Osteoblast (primary cell): ENCODE measurements around the gene KLHL29. TPM values are rescaled to one million over a fixed set of nuclear protein-coding genes. Genes with fewer than 3 reads are reported as not detected.

Experiments
- DNase-seq: peaks from one replicate; pipeline ENCODE4 v3.0.0; 2011; ENCODE audit warnings: low spot score, mixed read lengths; ENCODE audit not compliant: insufficient read length; ENCODE audit errors: missing footprints
- H2AFZ ChIP-seq: 2 replicates; pipeline ENCODE4 v1.6.0; 2011; ENCODE audit warnings: mild to moderate bottlenecking, low read length
- H3K27ac ChIP-seq: 2 replicates; pipeline ENCODE4 v1.5.1; 2011; ENCODE audit warnings: mild to moderate bottlenecking, low read depth, low read length, moderate library complexity
- H3K27me3 ChIP-seq: 2 replicates; pipeline ENCODE4 v1.6.0; 2012; ENCODE audit warnings: mild to moderate bottlenecking, control low read depth, inconsistent platforms, low read length, moderate library complexity; ENCODE audit not compliant: insufficient read depth
- H3K36me3 ChIP-seq: 2 replicates; pipeline ENCODE4 v1.5.1; 2011; ENCODE audit warnings: mild to moderate bottlenecking, low read length, control low read depth, moderate library complexity; ENCODE audit not compliant: insufficient read depth
- H3K4me1 ChIP-seq: 2 replicates; pipeline ENCODE4 v1.5.1; 2011; ENCODE audit warnings: mild to moderate bottlenecking, low read length, control low read depth, moderate library complexity; ENCODE audit not compliant: insufficient read depth
- H3K4me2 ChIP-seq: 2 replicates; pipeline ENCODE4 v1.6.0; 2011; ENCODE audit warnings: mild to moderate bottlenecking, low read length; ENCODE audit not compliant: insufficient read depth
- H3K4me3 ChIP-seq: fragments of 200-600 bp; sonication (generic); 3 replicates; pipeline ENCODE4 v1.5.1; 2012; ENCODE audit warnings: mild to moderate bottlenecking, low read length, inconsistent platforms; ENCODE audit not compliant: insufficient read depth
- H3K79me2 ChIP-seq: 2 replicates; pipeline ENCODE4 v1.6.0; 2012; ENCODE audit warnings: mild to moderate bottlenecking, low read length, control low read depth, inconsistent platforms; ENCODE audit not compliant: insufficient read depth
- H3K9me3 ChIP-seq: 2 replicates; pipeline ENCODE4 v1.5.1; 2011; ENCODE audit warnings: low read depth, low read length, control low read depth
- H4K20me1 ChIP-seq: 2 replicates; pipeline ENCODE4 v1.6.0; 2012; ENCODE audit warnings: mild to moderate bottlenecking, low read length, control low read depth; ENCODE audit not compliant: insufficient read depth
- total RNA-seq: library from RNA; depleted of rRNA; stranded (reverse); fragments of >200 nt; gene quantifications from 2 replicates; pipeline ENCODE4 v1.2.3, GENCODE V29; 2012
- TF ChIP-seq, protein P1 (sequence below): IDR thresholded peaks from 2 replicates; pipeline ENCODE4 v1.5.1; 2011; ENCODE audit warnings: mild to moderate bottlenecking, low read depth, low read length, moderate library complexity; ENCODE audit errors: extremely low read depth

Gene KLHL29
- total RNA-seq, 1 donor = 3.3 TPM

DNA sequence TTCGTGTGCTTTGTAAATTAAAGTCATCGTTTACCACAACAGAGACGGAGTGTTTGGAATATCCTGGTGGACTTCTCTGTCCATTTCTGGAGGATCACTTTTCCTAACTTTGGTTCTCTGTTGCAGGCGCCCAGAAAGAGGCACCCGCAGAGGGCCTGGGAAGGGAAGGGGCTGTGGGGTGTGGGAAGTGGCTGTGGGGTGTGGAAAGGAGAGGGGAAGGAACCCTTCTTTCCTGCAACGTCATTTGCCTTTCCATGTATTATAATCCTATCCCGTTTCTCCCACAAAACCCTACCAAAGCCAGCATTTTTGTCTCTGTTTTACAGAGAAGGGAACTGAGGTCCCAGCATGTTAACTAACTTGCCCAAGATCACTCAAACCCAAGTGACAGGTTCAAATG, 210.0 kb downstream of the KLHL29 start:
- no peak for DNase-seq
- TF ChIP-seq, protein P1, sequence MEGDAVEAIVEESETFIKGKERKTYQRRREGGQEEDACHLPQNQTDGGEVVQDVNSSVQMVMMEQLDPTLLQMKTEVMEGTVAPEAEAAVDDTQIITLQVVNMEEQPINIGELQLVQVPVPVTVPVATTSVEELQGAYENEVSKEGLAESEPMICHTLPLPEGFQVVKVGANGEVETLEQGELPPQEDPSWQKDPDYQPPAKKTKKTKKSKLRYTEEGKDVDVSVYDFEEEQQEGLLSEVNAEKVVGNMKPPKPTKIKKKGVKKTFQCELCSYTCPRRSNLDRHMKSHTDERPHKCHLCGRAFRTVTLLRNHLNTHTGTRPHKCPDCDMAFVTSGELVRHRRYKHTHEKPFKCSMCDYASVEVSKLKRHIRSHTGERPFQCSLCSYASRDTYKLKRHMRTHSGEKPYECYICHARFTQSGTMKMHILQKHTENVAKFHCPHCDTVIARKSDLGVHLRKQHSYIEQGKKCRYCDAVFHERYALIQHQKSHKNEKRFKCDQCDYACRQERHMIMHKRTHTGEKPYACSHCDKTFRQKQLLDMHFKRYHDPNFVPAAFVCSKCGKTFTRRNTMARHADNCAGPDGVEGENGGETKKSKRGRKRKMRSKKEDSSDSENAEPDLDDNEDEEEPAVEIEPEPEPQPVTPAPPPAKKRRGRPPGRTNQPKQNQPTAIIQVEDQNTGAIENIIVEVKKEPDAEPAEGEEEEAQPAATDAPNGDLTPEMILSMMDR = no peak
- H3K4me1 ChIP-seq = peaks cover 10% of the 10 kb centered on the region

DNA sequence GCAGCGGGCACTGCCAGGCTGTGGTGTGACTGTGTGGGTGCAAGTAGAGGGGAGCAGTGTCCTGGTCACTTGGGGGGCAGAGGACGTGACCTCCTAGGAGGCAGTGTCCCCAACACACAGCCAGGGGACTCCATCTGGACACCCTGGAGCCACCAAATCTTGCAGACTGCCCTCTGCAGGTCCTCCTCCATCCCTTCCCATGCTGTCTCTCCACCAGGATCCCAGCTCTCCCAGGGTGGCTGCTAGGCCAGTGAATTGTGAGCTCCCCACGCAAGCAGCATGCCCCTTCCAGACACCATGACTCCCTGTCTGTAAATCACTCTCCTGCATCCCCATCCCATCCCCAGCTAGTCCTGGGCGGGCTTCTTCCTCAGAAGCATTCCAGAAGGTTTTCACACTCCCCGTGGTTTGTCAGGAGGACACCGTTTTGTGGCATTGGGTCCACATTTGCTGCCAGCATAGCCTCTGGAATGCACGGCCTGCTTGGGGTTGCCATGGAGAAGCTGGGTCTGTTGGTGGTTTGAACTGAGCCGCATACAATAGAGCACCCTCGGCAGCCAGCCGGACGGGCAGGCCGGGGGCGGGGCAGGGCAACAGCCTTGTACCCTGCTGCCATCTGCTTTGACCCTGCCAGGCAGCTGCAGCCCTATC, 210.7 kb downstream of the KLHL29 start:
- Histone ChIP-seq H3K36me3 (no peaks in the 10 kb centered on the region), H3K4me2 (peak overlapping the region; percentile 86), H3K4me3 (peak overlapping the region; percentile 61), H3K9me3 (no peaks in the 10 kb centered on the region), H3K27ac (peak overlapping the region; percentile 48), H4K20me1 (peaks cover 3% of the 10 kb centered on the region), H3K79me2 (no peaks in the 10 kb centered on the region), H2AFZ (peak overlapping the region; percentile 74), H3K4me1 (peaks cover 10% of the 10 kb centered on the region), H3K27me3 (no peaks in the 10 kb centered on the region)
- TF ChIP-seq, protein P1 = no peak
- peak; percentile 88 for DNase-seq

More for the DNA sequence above, 210.0 kb downstream of the KLHL29 start:
- peaks cover 3% of the 10 kb centered on the region for H4K20me1 ChIP-seq
- no peak overlapping the region for H3K27ac ChIP-seq
- H3K27me3 ChIP-seq = no peaks in the 10 kb centered on the region
- H3K36me3 ChIP-seq = no peaks in the 10 kb centered on the region
- no peak overlapping the region for H3K4me2 ChIP-seq
- H3K79me2 ChIP-seq = no peaks in the 10 kb centered on the region
- H3K9me3 ChIP-seq = no peaks in the 10 kb centered on the region
- H3K4me3 ChIP-seq = no peak overlapping the region
- no peak overlapping the region for H2AFZ ChIP-seq

DNA sequence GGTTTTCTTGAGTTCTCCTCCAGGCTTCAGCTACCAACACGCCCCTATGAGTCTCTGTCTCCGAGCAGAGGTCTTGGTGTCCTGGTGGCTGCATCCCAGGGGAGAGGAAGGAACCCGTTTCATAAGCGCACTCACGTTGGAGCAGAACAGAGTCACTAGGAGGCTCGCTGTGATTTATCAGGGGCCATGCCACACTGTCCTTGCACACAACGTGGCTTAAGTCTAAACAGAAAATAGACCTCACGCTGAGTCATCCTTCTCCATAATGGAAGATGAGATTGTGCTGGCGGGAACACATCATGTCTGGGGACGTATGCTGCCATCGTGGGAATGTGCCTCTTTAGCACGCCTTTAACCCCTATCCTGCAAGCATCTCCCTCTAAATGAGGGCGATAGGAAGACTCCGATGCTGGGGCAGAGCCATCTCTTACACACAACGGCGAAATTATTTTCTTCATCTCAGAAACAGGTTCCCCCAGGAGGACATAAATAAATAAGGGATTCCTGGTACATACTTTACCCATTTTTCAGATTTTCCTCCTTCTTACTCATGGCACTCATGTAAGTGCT, 211.4 kb downstream of the KLHL29 start:
- H3K79me2 ChIP-seq = no peaks in the 10 kb centered on the region
- no peaks in the 10 kb centered on the region for H3K36me3 ChIP-seq
- H3K4me1 ChIP-seq = peaks cover 10% of the 10 kb centered on the region
- H3K4me2 ChIP-seq = peak overlapping the region; percentile 86
- peak overlapping the region; percentile 61 for H3K4me3 ChIP-seq
- H3K27me3 ChIP-seq = no peaks in the 10 kb centered on the region
- H2AFZ ChIP-seq = peak overlapping the region; percentile 74
- no peaks in the 10 kb centered on the region for H3K9me3 ChIP-seq
- H4K20me1 ChIP-seq = peaks cover 3% of the 10 kb centered on the region
- peak overlapping the region; percentile 48 for H3K27ac ChIP-seq
- no peak for DNase-seq
- TF ChIP-seq, protein P1 = no peak

DNA sequence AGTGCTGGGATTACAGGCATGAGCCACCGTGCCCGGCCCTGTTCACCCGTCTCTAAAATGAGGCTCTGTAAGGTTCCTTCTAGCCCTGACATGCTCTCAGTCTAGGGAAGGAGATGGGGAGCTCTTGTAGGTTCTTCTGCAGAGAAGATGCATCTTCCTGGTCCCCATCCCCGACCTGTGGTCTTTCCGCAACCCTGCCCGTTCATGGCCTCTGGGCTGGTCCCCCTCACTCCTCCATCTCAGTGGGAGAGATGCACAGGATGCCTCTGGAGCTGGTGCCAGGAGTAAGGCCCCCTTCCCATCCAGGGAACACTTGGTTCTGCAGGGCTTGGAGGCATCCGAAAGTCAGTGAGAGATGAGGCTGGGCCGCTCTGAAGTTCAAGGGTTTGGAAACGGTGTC, 212.7 kb downstream of the KLHL29 start:
- Histone ChIP-seq H3K27me3 (no peaks in the 10 kb centered on the region), H3K4me1 (peaks cover 10% of the 10 kb centered on the region), H3K4me3 (no peak overlapping the region), H3K79me2 (no peaks in the 10 kb centered on the region), H4K20me1 (peaks cover 3% of the 10 kb centered on the region), H3K27ac (no peak overlapping the region), H3K36me3 (no peaks in the 10 kb centered on the region), H3K9me3 (no peaks in the 10 kb centered on the region), H2AFZ (no peak overlapping the region), H3K4me2 (no peak overlapping the region)
- no peak for DNase-seq
- TF ChIP-seq, protein P1 = no peak
